NT2/D1 (cell line): ENCODE results near the gene SLC6A8.
"Not testable (repeated sequence)": the region's sequence is repeated elsewhere in the genome, so short reads cannot be mapped to it uniquely, and the experiment has no call there.

ENCODE experiments used
- YY1 ChIP-seq: IDR thresholded peaks from 2 replicates; pipeline ENCODE4 v1.6.1; 2011; ENCODE audit not compliant: insufficient read length, insufficient read depth
- ZNF274 ChIP-seq: IDR thresholded peaks from 2 replicates; pipeline ENCODE4 v1.6.1; 2011; ENCODE audit warnings: mild to moderate bottlenecking, low read depth, low read length

DNA sequence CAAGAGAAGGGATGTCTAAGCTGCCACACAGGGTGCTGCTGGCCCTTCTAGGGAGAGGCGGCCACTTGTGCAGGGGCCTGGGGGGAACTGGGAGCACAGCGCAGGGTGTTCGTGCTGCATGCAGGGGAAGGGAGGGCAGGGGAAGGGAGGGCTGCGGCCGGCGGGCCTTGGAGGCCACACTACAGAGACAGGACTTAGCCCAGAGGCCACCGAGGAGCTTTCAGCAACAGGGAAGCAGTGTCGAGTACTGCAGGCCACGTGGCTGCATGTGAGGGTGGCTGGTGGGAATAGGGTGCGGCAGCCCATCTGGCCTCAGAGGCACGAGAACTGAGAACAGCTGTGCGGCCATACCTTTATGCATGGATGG lies 57.3 kb downstream of the SLC6A8 start:
- not testable (repeated sequence) for TF ChIP-seq ZNF274, YY1
